H9 (cell line): ENCODE results near the gene PLCB1. TPM values are rescaled to one million over a fixed set of nuclear protein-coding genes. Genes with fewer than 3 reads are reported as not detected.

Experiments used
- DNase-seq: peaks from one replicate; pipeline ENCODE4 v3.0.0-alpha.2; 2017
- H2AFZ ChIP-seq: one replicate; pipeline ENCODE4 v1.6.1; 2013; ENCODE audit warnings: mild to moderate bottlenecking, low read length, control low read depth, moderate library complexity
- H2AK5ac ChIP-seq: 2 replicates; pipeline ENCODE4 v1.6.1; 2013; ENCODE audit warnings: low read length, control low read depth, mixed read lengths; ENCODE audit not compliant: insufficient read length
- H2BK120ac ChIP-seq: one replicate; pipeline ENCODE4 v1.6.1; 2013; ENCODE audit warnings: low read depth, mild to moderate bottlenecking, low read length, control low read depth, inconsistent platforms; ENCODE audit not compliant: poor library complexity, severe bottlenecking
- H2BK12ac ChIP-seq: 2 replicates; pipeline ENCODE4 v1.6.1; 2013; ENCODE audit warnings: low read length, control low read depth, mixed read lengths, low read depth; ENCODE audit not compliant: insufficient read length
- H2BK15ac ChIP-seq: 2 replicates; pipeline ENCODE4 v1.6.1; 2013; ENCODE audit warnings: low read depth, low read length, control low read depth
- H2BK20ac ChIP-seq: one replicate; pipeline ENCODE4 v1.6.1; 2013; ENCODE audit warnings: low read depth, mild to moderate bottlenecking, low read length, control low read depth, inconsistent platforms; ENCODE audit not compliant: poor library complexity, severe bottlenecking
- H2BK5ac ChIP-seq: 2 replicates; pipeline ENCODE4 v1.6.1; 2013; ENCODE audit warnings: low read length, control low read depth, mixed read lengths; ENCODE audit not compliant: insufficient read length
- H3K14ac ChIP-seq: 2 replicates; pipeline ENCODE4 v1.6.1; 2013; ENCODE audit warnings: low read length, control low read depth; ENCODE audit not compliant: insufficient read depth
- H3K18ac ChIP-seq: 2 replicates; pipeline ENCODE4 v1.6.1; 2013; ENCODE audit warnings: low read depth, mild to moderate bottlenecking, mixed read lengths, low read length, control low read depth; ENCODE audit not compliant: insufficient read length
- H3K23ac ChIP-seq: 2 replicates; pipeline ENCODE4 v1.6.1; 2013; ENCODE audit warnings: low read length, control low read depth, mixed read lengths, low read depth; ENCODE audit not compliant: insufficient read length
- H3K23me2 ChIP-seq: 2 replicates; pipeline ENCODE4 v1.6.1; 2013; ENCODE audit warnings: low read depth, mild to moderate bottlenecking, mixed read lengths, low read length, control low read depth; ENCODE audit not compliant: insufficient read length, poor library complexity, severe bottlenecking
- H3K27ac ChIP-seq: 2 replicates; pipeline ENCODE4 v1.5.1; 2013; ENCODE audit warnings: low read length, control low read depth, mixed read lengths, low read depth; ENCODE audit not compliant: insufficient read length
- H3K27me3 ChIP-seq: 2 replicates; pipeline ENCODE4 v1.6.1; 2013; ENCODE audit warnings: low read length, control low read depth, inconsistent platforms; ENCODE audit not compliant: insufficient read depth
- H3K4ac ChIP-seq: 2 replicates; pipeline ENCODE4 v1.6.1; 2013; ENCODE audit warnings: low read depth, mild to moderate bottlenecking, control low read depth, inconsistent platforms, low read length, moderate library complexity
- H3K4me1 ChIP-seq: 2 replicates; pipeline ENCODE4 v1.6.1; 2013; ENCODE audit warnings: low read length, control low read depth, inconsistent platforms; ENCODE audit not compliant: insufficient read depth
- H3K4me2 ChIP-seq: 2 replicates; pipeline ENCODE4 v1.6.1; 2013; ENCODE audit warnings: low read length, control low read depth, mixed read lengths; ENCODE audit not compliant: insufficient read length, insufficient read depth
- H3K56ac ChIP-seq: 2 replicates; pipeline ENCODE4 v1.6.1; 2013; ENCODE audit warnings: low read depth, mild to moderate bottlenecking, mixed read lengths, low read length, control low read depth; ENCODE audit not compliant: insufficient read length
- H3K79me1 ChIP-seq: 2 replicates; pipeline ENCODE4 v1.6.1; 2013; ENCODE audit warnings: low read depth, mild to moderate bottlenecking, moderate library complexity, low read length, control low read depth, inconsistent platforms; ENCODE audit not compliant: insufficient read depth, poor library complexity, severe bottlenecking
- H3K79me2 ChIP-seq: 2 replicates; pipeline ENCODE4 v1.6.1; 2013; ENCODE audit warnings: low read length, control low read depth, inconsistent platforms; ENCODE audit not compliant: insufficient read depth
- H3K9ac ChIP-seq: 2 replicates; pipeline ENCODE4 v1.6.1; 2013; ENCODE audit warnings: low read length, control low read depth, mixed read lengths; ENCODE audit not compliant: insufficient read length; ENCODE audit errors: extremely low read depth
- H3K9me3 ChIP-seq: one replicate; pipeline ENCODE4 v1.6.1; 2013; ENCODE audit warnings: low read depth, low read length, inconsistent platforms; ENCODE audit not compliant: control insufficient read depth
- H3T11ph ChIP-seq: one replicate; pipeline ENCODE4 v1.6.1; 2013; ENCODE audit warnings: mild to moderate bottlenecking, low read length, control low read depth, inconsistent platforms
- H4K20me1 ChIP-seq: one replicate; pipeline ENCODE4 v1.6.1; 2013; ENCODE audit not compliant: control insufficient read depth, insufficient read length, insufficient read depth
- H4K5ac ChIP-seq: 2 replicates; pipeline ENCODE4 v1.6.1; 2013; ENCODE audit warnings: low read depth, mild to moderate bottlenecking, mixed read lengths, low read length, control low read depth; ENCODE audit not compliant: insufficient read length
- H4K8ac ChIP-seq: replicated peaks from 2 replicates; pipeline ENCODE4 v1.6.1; 2013; ENCODE audit warnings: low read length, control low read depth, mixed read lengths, low read depth; ENCODE audit not compliant: insufficient read length
- H4K91ac ChIP-seq: 2 replicates; pipeline ENCODE4 v1.6.1; 2013; ENCODE audit warnings: low read depth, mild to moderate bottlenecking, moderate library complexity, mixed read lengths, low read length, control low read depth; ENCODE audit not compliant: insufficient read length
- H3K27ac Mint-ChIP-seq, 3 experiments: 2 replicates in 2 of 3; 3 replicates in 1 of 3; pipeline ENCODE4 v1.8.0; 2020 to 2021; ENCODE audit warnings: mixed read lengths in 3 of 3, mild to moderate bottlenecking in 1 of 3, moderate library complexity in 1 of 3
- H3K27me3 Mint-ChIP-seq: 2 replicates; pipeline ENCODE4 v1.8.0; 2021; ENCODE audit warnings: low read depth, mild to moderate bottlenecking, moderate library complexity, mixed read lengths
- H3K36me3 Mint-ChIP-seq, 3 experiments: 2 replicates in 2 of 3; 3 replicates in 1 of 3; pipeline ENCODE4 v1.8.0; 2020 to 2021; ENCODE audit warnings: low read depth in 3 of 3, mixed read lengths in 3 of 3; ENCODE audit not compliant: insufficient read depth in 1 of 3
- H3K4me1 Mint-ChIP-seq, 2 experiments: 2 replicates each; pipeline ENCODE4 v1.8.0; 2020; ENCODE audit warnings: mixed read lengths in 2 of 2
- H3K4me3 Mint-ChIP-seq, 2 experiments: 2 replicates in 1 of 2; 3 replicates in 1 of 2; pipeline ENCODE4 v1.8.0; 2020 to 2021; ENCODE audit warnings: mild to moderate bottlenecking in 2 of 2, mixed read lengths in 2 of 2, moderate library complexity in 1 of 2
- H3K9me3 Mint-ChIP-seq, 2 experiments: 2 replicates in 1 of 2; 3 replicates in 1 of 2; pipeline ENCODE4 v1.8.0; 2020; ENCODE audit warnings: mild to moderate bottlenecking in 2 of 2, mixed read lengths in 2 of 2, moderate library complexity in 1 of 2
- WGBS: extraction: QIAGEN DNeasy Blood & Tissue Kit; methylation state at CpG from one replicate; pipeline ENCODE4 v1.1.7; 2013; ENCODE audit warnings: missing lambda C conversion rate, low lambda C conversion rate, mixed read lengths; ENCODE audit not compliant: insufficient read length; ENCODE audit errors: extremely low coverage; 5-methylcytosine and 5-hydroxymethylcytosine counted together
- total RNA-seq: library from RNA; stranded (reverse); gene quantifications from 2 replicates; pipeline ENCODE4 v1.2.1, GENCODE V29; 2021
- TF ChIP-seq, protein P1 (sequence below): fragments of 200-600 bp; sonication (generic); conservative IDR thresholded peaks from 3 replicates; pipeline ENCODE4 v1.8.0; 2021; ENCODE audit warnings: antibody characterized with exemption, mild to moderate bottlenecking

Gene PLCB1
- total RNA-seq, 1 experiment from 2014 or later = 11.5 TPM

DNA sequence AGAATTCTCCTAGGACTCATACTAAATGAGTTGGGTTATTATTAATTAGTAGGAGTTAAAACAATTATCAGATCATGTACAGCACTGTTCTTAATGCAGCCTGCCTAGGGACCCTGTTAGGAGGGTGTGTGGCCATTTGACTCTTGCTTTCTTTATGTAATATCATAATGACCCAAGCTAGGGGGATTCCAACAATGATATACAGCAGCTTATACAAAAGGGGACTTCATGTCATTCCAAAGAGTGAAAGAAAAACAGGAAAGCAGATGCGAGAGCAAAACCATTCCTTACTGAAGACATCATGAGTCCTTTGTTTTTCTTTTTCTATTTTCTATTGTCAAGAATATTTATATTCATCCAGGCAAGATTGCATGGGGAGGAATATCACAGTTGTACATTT is 455.2 kb downstream of the PLCB1 start:
- Histone ChIP-seq H3T11ph (no peak overlapping the region), H3K23me2 (no peaks in the 10 kb centered on the region), H3K79me2 (no peaks in the 10 kb centered on the region), H2BK15ac (no peak overlapping the region), H4K20me1 (no peaks in the 10 kb centered on the region), H3K27ac (no peak overlapping the region), H2AFZ (no peak overlapping the region), H4K8ac (no peak overlapping the region), H3K14ac (no peak overlapping the region), H3K27me3 (no peaks in the 10 kb centered on the region), H3K79me1 (no peaks in the 10 kb centered on the region), H3K9ac (no peak overlapping the region), H2BK12ac (no peak overlapping the region), H3K4me1 (peaks cover 3% of the 10 kb centered on the region; the same call in 1 of the 2 replicates), H2BK5ac (no peak overlapping the region), H3K23ac (no peak overlapping the region), H3K4me2 (no peak overlapping the region), H3K18ac (no peak overlapping the region), H3K4ac (no peak overlapping the region), H2BK20ac (no peak overlapping the region), H2AK5ac (no peak overlapping the region), H4K91ac (no peak overlapping the region), H3K9me3 (no peaks in the 10 kb centered on the region), H4K5ac (no peak overlapping the region), H3K56ac (no peak overlapping the region), H2BK120ac (no peak overlapping the region)
- WGBS = no CpG with 5 or more reads among the region's 1 CpG
- no peak overlapping the region for H3K27ac Mint-ChIP-seq
- H3K4me1 Mint-ChIP-seq = peaks cover 10 to 11% of the 10 kb centered on the region in 2 experiments
- no peaks in the 10 kb centered on the region for H3K27me3 Mint-ChIP-seq
- no peaks in the 10 kb centered on the region for H3K36me3 Mint-ChIP-seq
- DNase-seq = no peak
- no peaks in the 10 kb centered on the region for H3K9me3 Mint-ChIP-seq
- H3K4me3 Mint-ChIP-seq = no peak overlapping the region
- TF ChIP-seq, protein P1, sequence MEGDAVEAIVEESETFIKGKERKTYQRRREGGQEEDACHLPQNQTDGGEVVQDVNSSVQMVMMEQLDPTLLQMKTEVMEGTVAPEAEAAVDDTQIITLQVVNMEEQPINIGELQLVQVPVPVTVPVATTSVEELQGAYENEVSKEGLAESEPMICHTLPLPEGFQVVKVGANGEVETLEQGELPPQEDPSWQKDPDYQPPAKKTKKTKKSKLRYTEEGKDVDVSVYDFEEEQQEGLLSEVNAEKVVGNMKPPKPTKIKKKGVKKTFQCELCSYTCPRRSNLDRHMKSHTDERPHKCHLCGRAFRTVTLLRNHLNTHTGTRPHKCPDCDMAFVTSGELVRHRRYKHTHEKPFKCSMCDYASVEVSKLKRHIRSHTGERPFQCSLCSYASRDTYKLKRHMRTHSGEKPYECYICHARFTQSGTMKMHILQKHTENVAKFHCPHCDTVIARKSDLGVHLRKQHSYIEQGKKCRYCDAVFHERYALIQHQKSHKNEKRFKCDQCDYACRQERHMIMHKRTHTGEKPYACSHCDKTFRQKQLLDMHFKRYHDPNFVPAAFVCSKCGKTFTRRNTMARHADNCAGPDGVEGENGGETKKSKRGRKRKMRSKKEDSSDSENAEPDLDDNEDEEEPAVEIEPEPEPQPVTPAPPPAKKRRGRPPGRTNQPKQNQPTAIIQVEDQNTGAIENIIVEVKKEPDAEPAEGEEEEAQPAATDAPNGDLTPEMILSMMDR = no peak
